ENCODE data around the gene CLDN5. TPM values are rescaled to one million over a fixed set of nuclear protein-coding genes. Genes with fewer than 3 reads are reported as not detected.

Gene CLDN5
- total RNA-seq, 1 donor from 2014 or later = 0.69 TPM

GRCh38 chr22:19501897-19502447 is 22.2 kb downstream of the CLDN5 start:
- no peaks in the 10 kb centered on the region for H3K9me3 Mint-ChIP-seq
- H3K4me3 Mint-ChIP-seq = no peak overlapping the region
- peaks cover 6% of the 10 kb centered on the region for H3K4me1 Mint-ChIP-seq
- no peak overlapping the region for H3K27ac ChIP-seq
- H3F3A ChIP-seq (ENCODE audit: low read depth) = peaks cover 3% of the 10 kb centered on the region
- H3K4me2 ChIP-seq = no peak overlapping the region
- H3K27ac Mint-ChIP-seq = no peak overlapping the region
- H3K27me3 ChIP-seq = no peaks in the 10 kb centered on the region
- H3K9ac ChIP-seq = no peak overlapping the region
- no peaks in the 10 kb centered on the region for H3K4me1 ChIP-seq
- no peak overlapping the region for H2AFZ ChIP-seq (replicated peaks)
- TF ChIP-seq EZH2phosphoT487 (IDR thresholded peaks at IDR 0.05) (no peak), EZH2 (IDR thresholded peaks at IDR 0.05) (no peak)
- TF ChIP-seq, protein P1, sequence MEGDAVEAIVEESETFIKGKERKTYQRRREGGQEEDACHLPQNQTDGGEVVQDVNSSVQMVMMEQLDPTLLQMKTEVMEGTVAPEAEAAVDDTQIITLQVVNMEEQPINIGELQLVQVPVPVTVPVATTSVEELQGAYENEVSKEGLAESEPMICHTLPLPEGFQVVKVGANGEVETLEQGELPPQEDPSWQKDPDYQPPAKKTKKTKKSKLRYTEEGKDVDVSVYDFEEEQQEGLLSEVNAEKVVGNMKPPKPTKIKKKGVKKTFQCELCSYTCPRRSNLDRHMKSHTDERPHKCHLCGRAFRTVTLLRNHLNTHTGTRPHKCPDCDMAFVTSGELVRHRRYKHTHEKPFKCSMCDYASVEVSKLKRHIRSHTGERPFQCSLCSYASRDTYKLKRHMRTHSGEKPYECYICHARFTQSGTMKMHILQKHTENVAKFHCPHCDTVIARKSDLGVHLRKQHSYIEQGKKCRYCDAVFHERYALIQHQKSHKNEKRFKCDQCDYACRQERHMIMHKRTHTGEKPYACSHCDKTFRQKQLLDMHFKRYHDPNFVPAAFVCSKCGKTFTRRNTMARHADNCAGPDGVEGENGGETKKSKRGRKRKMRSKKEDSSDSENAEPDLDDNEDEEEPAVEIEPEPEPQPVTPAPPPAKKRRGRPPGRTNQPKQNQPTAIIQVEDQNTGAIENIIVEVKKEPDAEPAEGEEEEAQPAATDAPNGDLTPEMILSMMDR (IDR thresholded peaks at IDR 0.05) = no peak
- H3K27me3 Mint-ChIP-seq (ENCODE audit: insufficient read depth, low read depth) = no peaks in the 10 kb centered on the region
- H3K9me3 ChIP-seq (ENCODE audit: low read depth) = no peaks in the 10 kb centered on the region
- no peaks in the 10 kb centered on the region for H4K20me1 ChIP-seq (ENCODE audit: low read depth)
- DNase-seq (ENCODE audit: low spot score) = no peak
- peaks cover 5% of the 10 kb centered on the region for H3K36me3 Mint-ChIP-seq
- no peak overlapping the region for H3K4me3 ChIP-seq
- H3K79me2 ChIP-seq (ENCODE audit: low read depth) = no peaks in the 10 kb centered on the region
- H3K36me3 ChIP-seq = no peaks in the 10 kb centered on the region

GRCh38 chr22:19499880-19500242 is 24.3 kb downstream of the CLDN5 start:
- H3K4me1 ChIP-seq = no peaks in the 10 kb centered on the region
- H3K27me3 Mint-ChIP-seq (ENCODE audit: insufficient read depth, low read depth) = no peaks in the 10 kb centered on the region
- DNase-seq (ENCODE audit: low spot score) = no peak
- no peak overlapping the region for H3K4me3 ChIP-seq
- H3K79me2 ChIP-seq (ENCODE audit: low read depth) = no peaks in the 10 kb centered on the region
- no peak overlapping the region for H2AFZ ChIP-seq (replicated peaks)
- no peak overlapping the region for H3K4me2 ChIP-seq
- H3K27ac Mint-ChIP-seq = no peak overlapping the region
- H3K9me3 ChIP-seq (ENCODE audit: low read depth) = no peaks in the 10 kb centered on the region
- no peak for TF ChIP-seq EZH2 (IDR thresholded peaks at IDR 0.05)
- no peak for TF ChIP-seq EZH2phosphoT487 (IDR thresholded peaks at IDR 0.05)
- TF ChIP-seq, protein P1 (IDR thresholded peaks at IDR 0.05) = no peak
- no peaks in the 10 kb centered on the region for H3K4me1 Mint-ChIP-seq
- no peak overlapping the region for H3K9ac ChIP-seq
- H3K36me3 ChIP-seq = no peaks in the 10 kb centered on the region
- no peaks in the 10 kb centered on the region for H3K27me3 ChIP-seq
- H3F3A ChIP-seq (ENCODE audit: low read depth) = peaks cover 3% of the 10 kb centered on the region
- H3K36me3 Mint-ChIP-seq = peaks cover 5% of the 10 kb centered on the region
- H3K4me3 Mint-ChIP-seq = no peak overlapping the region
- no peak overlapping the region for H3K27ac ChIP-seq
- no peaks in the 10 kb centered on the region for H4K20me1 ChIP-seq (ENCODE audit: low read depth)
- no peaks in the 10 kb centered on the region for H3K9me3 Mint-ChIP-seq

DNA sequence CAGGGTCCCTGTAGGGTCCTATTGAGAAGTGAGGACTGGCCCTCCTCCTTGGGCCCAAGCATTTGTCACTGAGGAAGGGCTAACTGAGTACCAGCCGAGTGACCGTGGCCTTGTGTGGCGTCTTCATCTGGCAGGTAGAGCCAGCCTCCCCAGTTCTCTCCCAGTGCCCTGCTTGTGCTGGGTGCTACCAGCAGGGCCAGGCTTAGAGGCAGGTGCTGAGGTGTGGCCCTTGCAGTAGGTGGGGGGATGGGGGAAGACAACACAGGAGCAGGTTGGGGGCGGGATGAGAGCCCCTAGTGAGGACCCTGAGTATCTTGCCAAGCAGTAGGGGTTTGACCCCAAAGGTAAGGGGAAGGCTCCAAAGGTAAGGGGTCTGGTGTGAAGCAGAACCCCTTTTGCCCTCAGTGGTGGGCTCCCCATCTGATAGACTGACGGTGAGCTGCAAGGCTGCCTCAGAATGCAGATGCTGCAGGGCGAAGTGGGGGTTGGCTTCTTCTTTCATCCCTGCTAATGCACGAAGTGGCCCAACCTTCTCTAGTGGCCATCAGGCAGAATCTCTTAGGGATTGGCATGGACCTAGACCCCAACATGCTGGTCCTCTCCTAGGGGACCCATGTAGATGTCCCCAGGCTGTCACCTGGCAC is 24.9 kb downstream of the CLDN5 start:
- Mint-ChIP-seq H3K9me3 (no peaks in the 10 kb centered on the region), H3K27ac (no peak overlapping the region), H3K4me3 (no peak overlapping the region), H3K36me3 (peaks cover 5% of the 10 kb centered on the region), H3K27me3 (ENCODE audit: insufficient read depth, low read depth) (no peaks in the 10 kb centered on the region), H3K4me1 (no peaks in the 10 kb centered on the region)
- H3K9ac ChIP-seq = no peak overlapping the region
- H4K20me1 ChIP-seq (ENCODE audit: low read depth) = no peaks in the 10 kb centered on the region
- H3K79me2 ChIP-seq (ENCODE audit: low read depth) = no peaks in the 10 kb centered on the region
- H3K36me3 ChIP-seq = no peaks in the 10 kb centered on the region
- no peak overlapping the region for H2AFZ ChIP-seq (replicated peaks)
- no peak for TF ChIP-seq EZH2 (IDR thresholded peaks at IDR 0.05)
- TF ChIP-seq EZH2phosphoT487 (IDR thresholded peaks at IDR 0.05) = no peak
- no peaks in the 10 kb centered on the region for H3K4me1 ChIP-seq
- no peak for DNase-seq (ENCODE audit: low spot score)
- no peaks in the 10 kb centered on the region for H3K9me3 ChIP-seq (ENCODE audit: low read depth)
- peaks cover 3% of the 10 kb centered on the region for H3F3A ChIP-seq (ENCODE audit: low read depth)
- H3K4me2 ChIP-seq = no peak overlapping the region
- H3K27me3 ChIP-seq = no peaks in the 10 kb centered on the region
- H3K4me3 ChIP-seq = no peak overlapping the region
- no peak overlapping the region for H3K27ac ChIP-seq

GRCh38 chr22:19498866-19499190 is 25.4 kb downstream of the CLDN5 start:
- no peaks in the 10 kb centered on the region for H3K36me3 ChIP-seq
- H3K27ac ChIP-seq = no peak overlapping the region
- H3K79me2 ChIP-seq (ENCODE audit: low read depth) = no peaks in the 10 kb centered on the region
- peaks cover 5% of the 10 kb centered on the region for H3K36me3 Mint-ChIP-seq
- no peak overlapping the region for H3K4me3 Mint-ChIP-seq
- H3F3A ChIP-seq (ENCODE audit: low read depth) = peaks cover 3% of the 10 kb centered on the region
- TF ChIP-seq, protein P1 (IDR thresholded peaks at IDR 0.05) = no peak
- TF ChIP-seq EZH2 (IDR thresholded peaks at IDR 0.05) (no peak), EZH2phosphoT487 (IDR thresholded peaks at IDR 0.05) (no peak)
- no peak overlapping the region for H3K27ac Mint-ChIP-seq
- H2AFZ ChIP-seq (replicated peaks) = no peak overlapping the region
- no peak overlapping the region for H3K4me2 ChIP-seq
- H3K27me3 ChIP-seq = no peaks in the 10 kb centered on the region
- no peak overlapping the region for H3K9ac ChIP-seq
- DNase-seq (ENCODE audit: low spot score) = no peak
- no peaks in the 10 kb centered on the region for H3K27me3 Mint-ChIP-seq (ENCODE audit: insufficient read depth, low read depth)
- H3K9me3 Mint-ChIP-seq = no peaks in the 10 kb centered on the region
- no peaks in the 10 kb centered on the region for H3K9me3 ChIP-seq (ENCODE audit: low read depth)
- H3K4me1 ChIP-seq = no peaks in the 10 kb centered on the region
- no peak overlapping the region for H3K4me3 ChIP-seq
- no peaks in the 10 kb centered on the region for H3K4me1 Mint-ChIP-seq
- H4K20me1 ChIP-seq (ENCODE audit: low read depth) = no peaks in the 10 kb centered on the region

Data from neural progenitor cell (in vitro differentiated cells).